ENCODE measurements around the gene MED4.
"Not testable (repeated sequence)": the region's sequence is repeated elsewhere in the genome, so short reads cannot be mapped to it uniquely, and the experiment has no call there.

Gene MED4

DNA sequence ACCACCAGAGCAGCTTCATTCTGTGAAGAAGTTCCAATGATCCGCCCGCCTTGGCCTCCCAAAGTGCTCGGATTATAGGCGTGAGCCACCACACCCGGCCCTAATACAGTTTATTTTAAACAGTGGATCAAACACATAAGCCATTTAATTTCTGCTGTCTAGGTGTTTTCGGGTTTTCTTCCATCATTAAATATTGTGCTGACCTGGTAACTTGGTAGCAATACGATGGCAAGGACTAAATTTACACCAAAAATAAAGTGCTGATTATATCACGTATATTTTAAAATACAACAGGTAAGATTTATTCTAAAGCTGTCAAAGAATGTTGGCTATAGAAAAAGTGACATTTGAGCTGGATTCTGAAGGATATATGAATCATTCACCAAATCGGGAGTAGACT lies 1.3 kb downstream of the MED4 start:
- DNase-seq, result no peak

DNA sequence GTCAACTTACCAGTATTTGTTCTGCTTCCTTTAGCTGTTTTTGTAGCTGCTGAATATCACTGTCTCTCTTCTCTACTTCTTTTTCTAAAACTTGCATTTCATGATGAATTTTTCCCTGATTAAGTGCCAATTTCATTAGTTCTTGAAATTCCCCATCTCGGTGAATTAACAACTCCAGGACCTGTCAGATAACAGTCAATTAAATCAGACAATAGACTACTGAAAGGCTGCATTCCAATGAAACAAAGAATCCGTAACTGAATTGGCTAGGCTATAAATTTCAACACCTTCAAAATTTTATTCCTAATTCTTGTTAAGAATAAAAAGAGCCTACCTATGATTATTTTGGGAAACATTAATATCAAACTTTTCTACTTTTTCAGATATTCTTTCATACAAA lies 8.6 kb downstream of the MED4 start:
- no peak for DNase-seq

DNA sequence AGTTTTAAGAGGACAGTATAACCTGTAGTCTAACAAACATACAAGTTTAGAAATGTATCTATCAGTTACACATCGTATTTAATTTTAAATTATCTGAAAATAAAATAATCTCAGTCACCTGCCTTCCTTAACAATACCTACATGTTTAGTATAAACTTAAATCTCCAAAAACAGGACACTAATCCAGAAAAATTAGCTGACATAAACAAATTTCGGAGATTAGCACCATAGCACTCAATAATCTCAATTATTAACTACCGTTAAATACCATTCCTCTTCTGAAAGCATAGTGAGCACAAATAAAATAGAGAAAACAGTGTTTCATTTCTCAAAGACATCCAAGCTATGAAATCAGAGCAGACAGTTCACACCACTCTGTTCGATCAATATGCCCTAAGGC lies 13.2 kb downstream of the MED4 start:
- DNase-seq, result no peak

DNA sequence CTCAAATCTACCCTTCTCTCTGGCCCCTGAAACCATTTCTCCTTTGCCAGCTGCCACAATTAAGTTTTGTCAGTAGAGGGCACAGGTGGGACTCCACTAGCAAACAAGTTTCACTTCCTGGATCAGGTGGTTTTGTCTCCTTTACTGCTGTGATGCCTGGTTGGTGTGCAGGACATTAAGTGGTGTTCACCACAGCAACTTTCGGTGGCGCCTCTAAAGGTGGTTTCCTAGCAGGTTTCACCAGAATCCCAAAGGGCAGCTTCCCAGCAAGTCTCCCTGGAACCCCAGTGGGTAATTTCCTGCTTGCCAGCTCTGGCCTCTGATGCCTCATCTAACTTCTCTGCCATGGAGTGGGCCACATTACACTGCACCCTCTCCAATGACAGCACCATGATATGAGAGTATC lies 16.6 kb downstream of the MED4 start:
- no peak for DNase-seq

DNA sequence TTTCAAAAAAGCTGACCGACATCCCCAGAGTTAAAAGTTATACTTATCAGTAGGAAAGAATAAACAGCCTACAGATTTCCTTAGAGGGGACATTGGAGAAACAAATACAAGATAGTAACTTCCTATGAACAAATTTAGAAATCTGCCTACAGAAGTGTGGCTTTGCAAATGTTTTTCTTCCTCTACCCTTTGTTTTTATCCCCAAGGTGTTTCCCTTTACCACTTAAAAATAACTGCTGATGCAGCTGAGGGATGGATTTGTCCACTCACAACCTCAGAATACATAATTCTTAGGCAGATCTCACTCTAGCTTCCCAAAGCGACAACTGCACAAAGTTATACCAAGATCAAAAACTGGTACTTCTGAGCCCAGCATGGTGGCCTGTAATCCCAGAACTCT lies 20.9 kb downstream of the MED4 start:
- DNase-seq, result no peak

DNA sequence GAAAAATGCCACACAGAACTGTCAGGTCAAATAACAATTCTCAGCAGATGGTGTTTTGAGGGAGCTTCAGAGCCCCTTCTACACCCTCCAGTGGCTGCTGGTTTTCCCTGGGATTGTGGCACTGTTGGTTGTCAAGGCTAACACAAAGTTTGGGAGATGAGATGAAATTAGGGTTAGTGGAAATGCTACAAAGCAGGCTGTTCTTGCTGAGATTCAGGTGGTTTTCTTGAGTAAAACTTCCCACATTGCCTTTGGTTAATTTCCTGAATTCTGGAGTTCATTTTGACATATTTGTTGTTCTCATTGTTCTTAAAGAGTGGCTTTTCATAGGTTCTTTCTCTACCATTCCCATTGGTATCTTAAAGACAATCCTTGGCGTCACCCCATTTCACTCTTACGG lies 22.1 kb downstream of the MED4 start:
- no peak for DNase-seq

DNA sequence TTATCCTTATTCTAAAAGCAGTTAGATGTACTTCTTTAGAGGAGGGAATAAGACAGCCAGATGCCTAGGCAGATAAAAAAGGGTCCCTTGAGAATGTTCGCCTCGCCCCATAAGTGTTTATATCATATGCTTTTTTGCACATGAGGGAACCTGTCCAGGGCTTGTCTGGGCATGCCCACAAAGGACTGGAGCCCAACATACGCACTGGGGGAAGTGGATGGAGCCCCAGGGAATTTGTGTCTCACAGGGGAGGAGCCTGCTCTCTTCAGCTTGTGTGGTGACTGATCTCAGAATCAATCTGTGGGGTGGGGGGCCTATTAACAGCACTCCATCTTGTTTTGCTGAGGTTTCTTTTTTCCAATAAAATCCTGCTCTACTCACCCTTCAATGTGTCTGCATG lies 22.6 kb downstream of the MED4 start:
- no peak for DNase-seq

DNA sequence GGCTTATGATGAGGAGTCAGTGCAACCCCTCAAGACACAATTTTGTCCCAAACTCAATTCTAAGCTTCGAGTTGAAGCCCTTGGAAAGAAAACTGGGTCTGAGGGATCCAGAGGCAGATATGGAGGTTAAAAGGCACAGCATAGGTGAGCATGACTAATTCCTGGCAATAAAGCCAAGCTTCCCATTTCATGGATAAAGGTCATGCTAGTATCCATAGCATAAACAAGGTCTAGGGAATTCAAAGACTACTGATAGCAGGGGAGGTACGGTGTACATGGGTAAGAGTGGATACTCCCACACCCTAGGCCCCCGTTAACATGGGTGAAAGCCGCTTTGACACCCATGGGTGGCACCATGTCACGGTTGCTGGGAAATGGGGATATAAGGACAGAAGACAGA lies 24.0 kb downstream of the MED4 start:
- no peak for DNase-seq

DNA sequence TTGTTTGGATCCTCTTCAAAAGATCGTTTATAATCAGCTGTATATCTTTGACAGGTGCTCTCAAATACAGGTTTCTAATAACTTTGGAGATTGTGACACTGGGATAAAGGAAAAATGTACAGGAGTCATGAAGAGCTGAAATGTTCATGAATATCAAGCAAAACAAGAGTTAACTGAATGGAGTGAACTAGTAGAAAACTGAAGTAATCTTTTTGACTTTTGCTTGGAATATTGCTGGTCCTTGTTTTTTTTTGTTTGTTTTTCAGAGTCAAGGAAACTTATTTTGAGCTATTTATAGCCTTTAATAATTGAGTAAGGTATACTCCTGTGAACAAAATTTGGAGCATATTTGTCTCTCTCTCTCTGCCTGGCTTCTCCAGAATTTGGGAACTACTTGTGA lies 25.3 kb downstream of the MED4 start:
- no peak for DNase-seq

DNA sequence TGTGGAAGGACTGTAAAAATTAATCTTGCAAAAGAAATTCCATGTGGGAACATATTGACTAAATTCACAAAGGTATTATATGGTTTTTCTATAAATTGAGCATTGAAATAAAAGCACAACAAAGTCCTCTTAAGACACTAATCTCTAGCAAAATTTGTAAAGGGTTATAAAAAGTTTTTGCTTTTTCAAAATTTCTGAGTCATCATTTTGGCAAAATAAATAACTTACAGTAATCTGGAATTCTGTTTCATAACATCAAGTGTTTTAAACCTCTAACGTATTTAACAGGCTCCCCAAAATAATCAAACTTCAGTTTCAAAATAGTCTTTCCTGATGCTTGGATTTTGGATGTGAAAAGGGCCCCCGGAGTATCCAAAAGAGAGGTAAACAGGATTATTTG lies 26.0 kb downstream of the MED4 start:
- no peak for DNase-seq

DNA sequence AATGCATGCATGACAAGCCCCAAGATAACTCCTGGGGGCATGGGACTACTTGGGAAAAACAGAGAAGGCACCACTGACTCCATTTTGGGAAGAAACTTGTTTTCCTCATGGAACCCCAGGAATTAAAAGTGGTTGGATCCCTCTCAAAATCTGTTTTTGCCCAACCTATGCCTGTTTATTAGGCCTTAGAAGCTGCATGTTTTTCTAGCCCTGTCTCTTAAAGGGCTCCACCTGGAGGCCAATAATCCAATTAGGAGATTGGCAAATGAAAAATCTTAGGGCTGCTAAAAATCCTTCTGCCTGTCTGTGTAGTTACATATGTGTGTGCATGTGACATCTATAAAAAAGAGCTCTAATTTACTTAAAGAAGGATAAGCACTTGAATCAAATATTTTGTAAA lies 26.9 kb downstream of the MED4 start:
- DNase-seq, result no peak

DNA sequence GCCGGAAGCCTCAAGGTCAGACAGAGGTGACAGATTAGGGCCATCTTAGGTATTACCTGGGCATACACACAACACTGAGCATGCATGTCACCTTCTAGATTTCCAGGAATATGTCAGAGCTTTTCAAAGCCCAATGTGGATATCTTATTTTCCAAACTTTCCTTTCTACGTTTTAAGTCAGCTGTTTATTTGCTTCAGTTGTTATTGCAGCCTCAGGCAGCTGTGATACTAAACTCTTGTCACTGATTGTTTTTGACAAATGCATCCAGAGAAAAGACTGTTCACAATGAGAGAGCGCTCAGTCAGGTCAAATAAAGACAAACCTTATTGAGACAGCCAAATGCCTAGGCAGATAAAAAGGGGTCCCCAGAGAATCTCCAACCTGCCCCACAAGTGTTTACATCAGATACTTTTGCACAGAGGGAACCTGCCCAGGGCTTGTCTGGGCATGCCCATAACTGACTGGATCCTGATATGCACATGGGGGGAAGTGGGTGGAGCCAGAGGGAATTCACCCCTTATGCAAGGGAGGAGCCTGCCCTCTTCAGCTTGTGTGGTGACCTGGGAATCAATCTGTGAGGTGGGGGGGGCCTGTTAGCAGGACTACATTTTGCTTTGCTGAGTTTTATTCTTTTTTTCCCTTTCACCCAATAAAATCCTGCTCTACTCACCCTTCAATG lies 28.5 kb downstream of the MED4 start:
- DNase-seq, result no peak

DNA sequence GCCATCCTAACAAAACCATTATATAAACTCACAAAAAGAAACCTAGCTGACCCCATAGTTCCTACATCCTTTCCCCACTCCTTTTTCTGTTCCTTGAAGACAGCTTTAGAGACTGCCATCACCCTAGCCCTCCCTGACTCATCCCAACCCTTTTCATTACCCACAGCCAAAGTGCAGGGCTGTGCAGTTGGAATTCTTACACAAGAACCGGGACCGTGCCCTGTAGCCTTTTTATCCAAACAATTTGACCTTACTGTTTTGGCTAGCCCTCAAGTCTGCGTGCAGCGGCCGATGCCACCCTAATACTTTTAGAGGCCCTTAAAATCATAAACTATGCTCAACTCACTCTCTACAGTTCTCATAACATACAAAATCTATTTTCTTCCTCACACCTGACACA lies 35.0 kb downstream of the MED4 start:
- DNase-seq, result not testable (repeated sequence)

DNA sequence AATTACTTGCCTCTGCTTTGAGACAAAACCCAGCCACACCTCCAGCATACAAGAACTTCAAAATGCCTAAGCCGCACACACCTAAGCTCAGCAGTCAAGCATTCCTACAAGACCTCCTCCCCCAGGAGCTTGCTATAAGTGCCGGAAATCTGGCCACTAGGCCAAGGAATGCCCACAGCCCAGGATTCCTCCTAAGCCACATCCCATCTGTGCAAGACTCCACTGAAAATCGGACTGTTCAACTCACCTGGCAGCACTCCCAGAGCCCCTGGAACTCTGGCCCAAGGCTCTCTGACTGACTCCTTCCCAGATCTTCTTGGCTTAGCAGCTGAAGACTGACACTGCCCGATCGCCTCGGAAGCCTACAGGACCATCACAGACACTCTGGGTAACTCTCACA lies 36.4 kb downstream of the MED4 start:
- DNase-seq, result not testable (repeated sequence)

DNA sequence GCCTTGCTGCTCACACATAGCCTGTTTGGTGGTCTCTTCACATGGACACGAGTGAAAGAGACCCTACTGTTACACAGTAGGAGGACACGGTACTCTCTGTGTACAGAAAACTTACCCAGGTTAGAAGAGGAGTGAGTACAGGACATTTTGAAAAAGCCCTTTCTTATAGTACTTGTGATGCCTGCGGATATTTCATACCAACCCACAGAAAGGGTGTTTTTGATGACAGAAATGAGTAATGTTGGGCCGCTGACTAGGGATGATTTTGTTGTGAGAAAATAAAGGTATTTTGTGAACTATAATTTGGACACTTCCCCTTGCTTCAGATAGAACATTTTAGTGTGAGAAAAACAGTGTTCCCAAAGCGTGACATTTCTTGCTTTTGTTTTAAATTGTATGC lies 39.2 kb downstream of the MED4 start:
- no peak for DNase-seq

DNA sequence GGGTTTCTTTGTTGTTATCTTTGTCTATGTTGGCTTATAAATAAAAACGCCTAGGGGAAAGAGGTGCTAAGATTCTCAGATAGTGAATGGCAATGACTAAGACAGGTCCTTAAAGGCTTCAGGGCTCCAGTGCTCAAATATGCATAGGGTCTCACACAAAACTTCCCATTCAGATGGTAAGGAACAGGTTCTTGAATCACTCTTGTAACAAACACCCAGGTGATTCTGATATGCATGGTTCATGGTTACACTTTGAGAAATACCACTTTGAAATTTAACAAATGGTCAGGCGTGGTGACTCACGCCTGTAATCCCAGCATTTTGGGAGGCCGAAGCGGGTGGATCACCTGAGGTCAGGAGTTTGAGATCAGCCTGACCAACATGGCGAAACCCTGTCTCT lies 40.3 kb downstream of the MED4 start:
- no peak for DNase-seq

DNA sequence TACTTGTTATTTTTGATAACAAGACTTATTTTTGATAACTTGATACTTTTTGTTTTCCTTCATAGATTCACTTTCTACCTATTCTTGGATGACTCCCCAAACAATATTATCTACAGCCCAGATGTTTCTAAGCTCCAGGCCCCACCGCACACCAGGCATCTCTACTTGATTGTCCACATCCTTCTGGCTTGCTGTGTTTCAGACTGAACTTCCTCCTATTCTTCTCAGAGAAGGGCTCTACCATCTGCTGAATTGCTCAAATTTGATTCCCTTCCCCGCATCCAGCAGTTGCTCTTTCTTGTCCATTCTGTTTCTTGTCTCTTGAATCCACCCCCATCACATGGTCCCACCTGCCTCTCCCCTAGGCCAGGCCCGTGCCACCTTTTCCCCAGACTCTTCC lies 44.4 kb downstream of the MED4 start:
- no peak for DNase-seq

DNA sequence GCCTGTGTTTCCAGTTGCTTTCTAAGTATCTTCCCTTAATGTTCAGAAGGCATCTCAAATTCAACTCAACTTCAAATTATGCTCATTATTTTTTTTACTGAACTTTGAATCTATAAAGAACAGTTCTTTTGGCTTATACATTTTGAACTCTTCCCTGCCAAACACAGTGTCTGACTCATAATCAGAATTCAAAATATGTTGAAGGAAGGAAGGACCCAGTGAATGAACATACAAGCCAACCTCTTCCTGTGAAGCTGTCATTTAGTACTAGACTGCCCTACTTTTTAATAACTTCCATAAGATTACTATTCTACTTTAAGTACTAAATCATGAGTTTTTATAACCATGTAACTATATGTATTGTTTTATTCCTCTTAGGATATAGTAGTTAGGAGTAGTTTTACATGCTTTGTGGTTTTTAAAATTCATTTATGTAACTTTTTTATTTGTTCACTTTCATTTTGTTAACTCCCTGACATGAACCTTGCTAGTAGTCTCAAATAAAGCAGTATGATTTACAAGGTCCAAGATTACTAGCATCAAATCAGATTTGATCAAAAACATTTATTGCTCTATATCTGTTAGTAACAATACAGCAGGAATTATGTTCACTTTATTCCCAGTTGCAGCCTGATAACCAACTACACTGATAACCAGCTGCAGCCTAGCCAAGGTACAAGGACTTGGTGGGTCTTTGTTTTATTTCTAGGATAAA lies 51.0 kb downstream of the MED4 start:
- DNase-seq, result no peak

DNA sequence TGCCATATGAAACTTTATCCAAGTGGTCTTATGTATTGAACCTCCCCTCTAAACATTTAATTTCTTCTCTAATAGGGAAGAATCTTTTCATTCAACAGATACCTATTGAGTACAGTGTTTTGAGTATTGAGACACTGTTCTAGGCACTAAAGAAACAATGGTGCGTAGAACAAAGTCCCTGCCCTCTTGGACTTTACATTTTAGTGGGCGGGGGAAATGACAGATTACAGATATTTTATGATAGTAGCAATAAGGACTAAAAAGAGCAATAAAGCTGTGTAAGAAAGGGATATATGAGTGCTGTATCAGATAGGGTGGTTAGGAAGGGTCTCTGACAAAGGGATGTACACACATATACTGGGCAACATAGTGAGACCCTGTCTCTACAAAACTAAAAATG lies 52.0 kb downstream of the MED4 start:
- no peak for DNase-seq

DNA sequence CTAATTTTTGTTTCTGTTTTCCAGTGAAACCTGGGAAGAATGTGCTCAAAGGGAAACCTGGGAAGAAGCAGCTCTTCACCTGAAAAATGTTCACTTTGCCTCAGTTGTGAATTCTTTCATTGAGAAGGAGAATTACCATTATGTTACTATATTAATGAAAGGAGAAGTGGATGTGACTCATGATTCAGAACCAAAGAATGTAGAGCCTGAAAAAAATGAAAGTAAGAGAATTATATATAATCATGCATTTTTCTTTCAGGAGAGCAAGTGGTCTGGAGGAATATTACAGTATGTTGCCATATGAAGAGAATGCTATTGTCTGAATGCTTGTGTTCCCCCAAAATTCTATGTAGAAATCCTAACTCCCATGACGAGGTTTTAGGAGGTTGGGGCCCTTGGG lies 54.0 kb downstream of the MED4 start:
- no peak for DNase-seq

DNA sequence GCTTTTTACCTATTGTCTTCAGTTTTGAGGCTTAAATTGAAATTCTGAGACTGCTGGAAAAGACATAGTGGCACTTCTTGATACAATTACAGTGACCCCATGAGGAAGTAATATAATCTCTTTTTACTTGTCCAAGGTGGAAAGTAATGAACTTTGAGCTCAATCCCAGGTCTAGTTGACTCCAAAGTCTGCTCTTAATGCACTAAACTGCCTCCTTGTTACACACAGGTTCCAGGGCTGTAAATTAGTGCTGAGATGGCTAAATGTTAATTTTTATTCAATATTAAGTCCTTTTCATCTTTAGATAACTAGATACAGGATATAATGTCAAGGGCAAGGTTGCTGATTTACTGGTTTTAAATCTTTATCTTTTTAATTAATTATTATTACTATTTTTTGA lies 54.9 kb downstream of the MED4 start:
- DNase-seq, result no peak

DNA sequence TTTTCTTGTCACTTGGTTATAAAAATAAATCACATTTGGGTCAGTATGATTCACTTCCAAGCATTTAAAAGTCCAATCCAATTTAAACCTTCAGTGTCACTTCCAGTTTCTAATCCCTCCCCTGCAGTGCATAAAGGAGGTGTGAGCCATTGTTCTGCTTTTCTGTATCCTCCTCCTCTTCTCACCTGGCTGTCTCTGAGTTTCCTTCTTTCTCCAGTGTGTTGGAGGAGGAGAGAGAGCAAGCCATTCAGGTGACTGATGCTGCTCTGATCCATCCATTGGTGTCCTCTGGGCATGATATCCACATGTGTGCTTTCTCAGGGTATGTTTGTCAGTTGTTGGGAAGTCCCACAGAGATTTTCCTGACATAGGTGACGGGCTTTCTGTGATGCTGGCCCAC lies 56.1 kb downstream of the MED4 start:
- DNase-seq, result no peak

DNA sequence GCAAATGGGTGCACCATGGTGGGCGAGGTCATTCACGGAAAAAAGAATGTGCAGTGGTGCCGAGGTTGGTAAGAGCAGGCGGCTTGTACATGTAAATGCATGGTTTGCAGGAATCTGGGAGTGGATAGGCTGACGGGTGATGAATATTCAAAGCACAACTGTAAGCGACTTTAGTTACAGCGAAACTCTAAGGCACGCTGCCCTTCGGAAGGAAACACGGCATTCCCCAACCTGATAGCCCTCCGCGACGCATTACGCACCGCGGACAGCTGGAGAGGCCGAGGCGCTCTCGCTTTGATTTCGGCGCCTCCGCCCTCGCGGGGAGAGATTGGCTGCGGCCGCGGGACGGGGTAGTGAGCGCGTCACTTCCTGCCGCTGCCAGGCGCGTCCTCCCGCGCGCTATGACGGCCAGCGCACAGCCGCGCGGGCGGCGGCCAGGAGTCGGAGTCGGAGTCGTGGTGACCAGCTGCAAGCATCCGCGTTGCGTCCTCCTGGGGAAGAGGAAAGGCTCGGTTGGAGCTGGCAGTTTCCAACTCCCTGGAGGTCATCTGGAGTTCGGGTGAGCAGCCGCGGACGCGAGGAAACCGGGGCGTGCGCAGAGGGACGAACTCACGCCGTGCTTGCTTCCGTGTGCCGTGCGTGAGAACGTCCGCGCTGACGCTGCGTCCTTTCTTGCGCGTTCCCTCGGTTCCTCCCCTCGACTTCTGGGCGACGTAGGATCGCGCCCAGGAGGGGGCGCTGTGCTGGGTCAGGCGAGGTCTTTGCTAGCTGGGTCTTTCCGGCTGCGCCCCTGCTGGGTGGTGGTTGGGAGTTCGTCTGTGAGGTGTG lies 57.3 kb downstream of the MED4 start, which contains the start of gene NUDT15:
TSS of gene NUDT15 (plus strand) at position 381 of the 828 bp plus-strand sequence. CDS start at position 402, 21 bp downstream.
- peak; percentile 98 for DNase-seq

DNA sequence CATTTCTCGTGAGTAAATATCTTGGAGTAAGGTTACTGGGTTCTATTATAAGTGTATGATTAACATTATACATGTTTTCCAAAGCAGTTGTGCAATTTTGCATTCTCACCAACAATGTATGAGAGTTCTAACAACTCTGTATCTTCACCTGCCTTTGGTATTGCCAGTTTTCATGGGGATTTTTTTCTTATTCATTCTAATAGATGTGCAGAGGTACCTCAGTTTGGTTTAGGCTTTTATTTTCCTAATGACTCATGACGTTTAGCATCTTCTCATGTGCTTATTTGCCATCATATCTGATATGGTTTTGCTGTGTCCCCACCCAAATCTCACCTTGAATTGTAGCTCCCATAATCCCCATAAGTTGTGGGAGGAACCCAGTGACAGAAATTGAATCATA lies 65.0 kb downstream of the MED4 start:
- no peak for DNase-seq

All from activated CD8-positive, alpha-beta memory T cell treated with anti-CD3 and anti-CD28 coated beads, Interleukin-2, amount 50 U/mL, for 48 hours (primary cell).